K562 (cell line): ENCODE measurements around the gene PRC1. TPM values are rescaled to one million over a fixed set of nuclear protein-coding genes. Genes with fewer than 3 reads are reported as not detected.
A peak's percentile ranks its signal among the peaks of the same experiment; 100 is the strongest.

Source experiments
- CREB5 ChIP-seq: fragments of 250-450 bp; sonication (Bioruptor Pico); IDR thresholded peaks from 2 replicates; pipeline ENCODE4 v1.5.0; 2020; ENCODE audit warnings: mild to moderate bottlenecking
- GMEB1 ChIP-seq: fragments of 250-450 bp; sonication (Bioruptor Pico); IDR thresholded peaks from 2 replicates; pipeline ENCODE4 v1.4.0; 2020; ENCODE audit warnings: mild to moderate bottlenecking
- PRDM10 ChIP-seq: fragments of 450-650 bp; IDR thresholded peaks from 2 replicates; pipeline ENCODE4 v1.6.1; 2018; ENCODE audit not compliant: partially characterized antibody
- REST ChIP-seq, 2 experiments: fragments of 450-650 bp; formaldehyde crosslinking in 1 of 2; IDR thresholded peaks; 2 replicates each; pipeline versions ENCODE4 v1.4.0 to v1.6.1; 2014 to 2020; ENCODE audit warnings: mild to moderate bottlenecking in 2 of 2, borderline replicate concordance in 1 of 2, low read depth in 1 of 2
- ZBTB9 ChIP-seq: fragments of 450-650 bp; formaldehyde crosslinking; IDR thresholded peaks from 2 replicates; pipeline ENCODE4 v1.4.0; 2020; ENCODE audit warnings: mild to moderate bottlenecking, moderate library complexity
- ZNF24 ChIP-seq: fragments of 450-650 bp; IDR thresholded peaks from 2 replicates; pipeline ENCODE4 v1.6.1; 2016
- ZNF551 ChIP-seq: fragments of 250-450 bp; sonication (Bioruptor Pico); IDR thresholded peaks from 2 replicates; pipeline ENCODE4 v1.5.0; 2021; ENCODE audit warnings: mild to moderate bottlenecking, moderate library complexity
- polyA plus RNA-seq, 8 experiments: library from polyadenylated mRNA; depleted of rRNA in 4 of 8; stranded (reverse) in 5 of 8; unstranded in 3 of 8; fragments of >200 nt; fragmentation: Nextera tagmentation in 2 of 8; fragmentation: Illumina TruSeq in 1 of 8; extraction: Ambion mirVana in 2 of 8; extraction: Trizol in 1 of 8; gene quantifications; 2 replicates each; pipeline versions ENCODE4 v1.2.1 to v1.2.3, GENCODE V29; 2011 to 2014; ENCODE audit warnings: inconsistent platforms in 1 of 8, missing spikeins in 1 of 8
- total RNA-seq, 7 experiments: library from RNA; depleted of rRNA in 6 of 7; stranded (reverse); fragments of >200 nt in 6 of 7; fragmentation: Illumina TruSeq in 2 of 7; extraction: Trizol in 2 of 7; gene quantifications; 2 replicates each; pipeline versions ENCODE4 v1.2.1 to v1.2.3, GENCODE V29; 2011 to 2021; ENCODE audit warnings: low replicate concordance in 1 of 7

PRC1 gene
- total and polyA plus RNA-seq, 9 of the 15 experiments (the other 6 are each of a cell fraction or from before 2014, with no cell fraction given), result 156 to 391 (median 240) TPM

- peak; percentile 70; the same call in 1 of the 2 replicates for TF ChIP-seq ZNF24
- no peak for TF ChIP-seq GMEB1 (CRISPR knock-in tag)
- no peak for TF ChIP-seq ZBTB9 (CRISPR knock-in tag)
- no peak for TF ChIP-seq REST (IDR thresholded peaks at IDR 0.05; ENCODE audit: borderline replicate concordance)
- TF ChIP-seq REST (CRISPR knock-in tag; IDR thresholded peaks at IDR 0.05; ENCODE audit: low read depth), result no peak
- peak; percentile 6 for TF ChIP-seq PRDM10
- TF ChIP-seq ZNF551, result no peak
- no peak for TF ChIP-seq CREB5
Measured at GRCh38 chr15:91022075-91022831, 27.9 kb upstream of the PRC1 start, which contains the start of gene VPS33B (continued).
